GM19240 (cell line): ENCODE results near the gene CTU2.

ENCODE experiments used
- DNase-seq: peaks from one replicate; pipeline ENCODE4 v3.0.0; 2011; ENCODE audit warnings: low spot score; ENCODE audit not compliant: insufficient read length

The CTU2 gene

DNA sequence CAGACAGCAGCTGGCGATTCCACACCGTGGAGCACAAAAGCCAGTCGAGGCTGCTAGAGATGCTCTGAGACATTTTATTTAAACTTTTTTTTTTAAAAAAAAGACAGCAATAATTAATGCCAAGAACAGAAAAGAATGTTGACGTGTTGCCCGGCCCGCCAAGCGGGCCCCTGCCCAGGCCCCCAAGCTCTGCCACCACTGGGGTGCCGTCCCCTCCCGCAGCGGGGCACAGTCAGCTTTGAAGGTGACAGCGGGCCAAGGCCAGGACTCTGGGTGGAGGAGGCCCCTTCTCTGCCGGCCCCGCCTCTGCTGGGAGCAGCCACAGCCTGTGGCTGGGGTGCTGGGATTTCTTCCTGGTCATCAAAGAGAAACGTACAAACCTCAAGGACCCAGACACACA is 9.9 kb upstream of the CTU2 start:
- no peak for DNase-seq

DNA sequence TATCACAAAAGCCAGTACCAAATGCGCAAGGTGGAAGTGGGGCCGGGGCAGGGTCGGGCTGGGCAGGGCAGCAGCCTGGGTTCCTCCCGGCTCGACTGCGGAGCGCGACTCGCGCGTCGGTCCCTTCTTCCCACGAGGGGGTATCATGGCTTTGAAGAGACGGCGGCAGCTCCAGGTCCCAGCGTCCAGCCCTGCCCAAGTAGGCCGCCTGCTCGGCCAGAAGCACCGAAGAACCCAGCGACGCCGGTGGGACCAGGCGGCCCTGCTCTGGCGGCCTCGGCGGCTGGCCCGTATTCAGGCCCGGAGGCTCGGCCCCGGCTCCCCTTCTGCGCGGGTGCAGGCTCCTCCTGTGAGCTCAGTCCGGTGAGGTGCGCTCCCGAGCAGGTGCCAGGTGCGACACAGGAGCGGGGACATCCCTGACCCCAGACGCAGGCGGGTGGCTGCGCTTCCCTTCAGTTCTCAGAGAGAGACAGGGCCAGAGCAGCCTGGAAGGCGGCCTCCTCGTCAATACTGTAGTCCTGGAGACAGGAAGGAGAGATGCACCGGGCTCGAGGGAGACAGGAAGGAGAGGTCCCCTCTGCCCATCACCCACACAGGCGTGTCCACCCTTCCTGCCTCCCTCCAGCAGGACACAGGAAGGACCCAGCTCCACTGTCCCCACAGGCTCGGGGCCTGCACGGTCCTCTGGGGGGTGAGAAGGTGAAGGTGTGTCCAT is 9.0 kb upstream of the CTU2 start:
- no peak for DNase-seq

DNA sequence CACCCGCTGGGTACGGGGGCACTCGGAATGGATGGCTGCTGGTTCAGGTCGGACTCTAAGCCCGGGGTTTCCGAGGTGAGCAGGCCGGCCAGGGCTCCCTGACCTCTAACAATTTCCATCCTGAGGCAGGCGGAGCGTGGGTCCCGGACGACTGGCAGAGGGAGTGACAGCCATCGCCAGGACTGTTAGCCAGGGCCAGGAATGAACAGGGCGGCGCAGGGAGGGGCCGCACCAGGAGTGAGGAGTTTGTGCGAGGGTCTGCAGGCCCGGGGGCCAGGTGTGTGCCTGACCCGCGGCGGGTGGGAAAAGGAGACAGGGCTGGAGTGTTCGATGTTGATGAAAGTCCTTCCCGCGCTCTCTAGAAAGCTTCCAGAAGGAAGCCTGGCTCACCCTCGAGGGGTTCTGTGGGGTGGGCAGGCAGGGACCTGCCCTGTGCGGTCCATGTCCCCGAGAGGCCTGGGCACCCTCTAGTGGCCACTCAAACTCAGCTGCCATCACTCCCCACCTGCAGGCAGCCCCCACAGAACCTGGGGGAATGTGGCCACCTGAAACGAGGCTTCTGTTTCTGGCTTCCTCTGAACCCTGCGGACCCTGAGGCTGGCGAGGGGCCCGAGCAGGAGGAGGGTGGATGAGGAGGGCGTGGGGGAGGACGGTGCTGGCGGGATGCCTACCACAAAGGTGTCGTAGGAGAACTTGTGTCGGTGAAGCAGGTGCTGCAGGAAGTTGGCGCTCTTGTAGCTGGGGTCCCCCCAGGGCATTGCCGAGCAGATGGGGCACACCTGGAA is 8.3 kb upstream of the CTU2 start:
- no peak for DNase-seq

DNA sequence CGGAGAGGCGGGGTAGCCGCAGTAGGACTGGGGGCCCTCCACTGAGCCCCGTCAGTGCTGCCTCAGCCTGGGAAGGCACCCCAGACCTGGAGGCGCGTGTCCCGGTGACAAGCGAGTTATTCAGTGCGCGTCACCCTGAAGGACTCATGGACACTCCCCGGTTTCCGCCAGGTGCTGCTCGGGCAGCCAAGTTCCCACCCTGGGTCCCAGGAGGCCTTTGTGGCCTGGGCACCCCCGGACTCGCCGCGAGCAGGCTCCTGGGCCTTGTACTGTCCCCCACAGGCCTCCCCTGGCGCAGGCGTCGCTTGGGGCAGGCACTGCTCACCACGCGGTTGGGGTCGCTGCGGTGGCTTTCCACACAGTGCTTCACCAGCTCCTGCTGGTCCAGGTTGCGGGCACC is 7.7 kb upstream of the CTU2 start:
- DNase-seq: no peak

DNA sequence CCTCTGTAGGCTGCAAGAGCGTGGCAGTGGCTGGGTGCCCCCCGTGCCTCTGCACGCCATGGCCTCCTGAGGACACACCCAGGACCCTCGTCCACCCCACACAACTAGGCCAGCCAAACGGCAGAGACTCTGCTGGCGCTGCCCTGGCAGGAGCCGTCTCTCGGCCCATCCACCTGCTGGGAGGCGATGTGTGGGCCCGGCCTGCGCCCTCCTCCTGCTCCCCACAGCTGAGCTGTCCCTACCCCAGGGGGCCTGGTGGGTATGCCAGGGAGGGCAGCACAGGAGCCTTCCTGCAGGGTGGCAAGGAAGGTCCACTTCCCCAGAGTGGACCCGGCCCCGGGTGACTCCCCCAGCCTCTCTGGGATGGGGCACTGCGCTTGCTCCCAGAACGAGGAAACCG is 7.1 kb upstream of the CTU2 start:
- DNase-seq: no peak

DNA sequence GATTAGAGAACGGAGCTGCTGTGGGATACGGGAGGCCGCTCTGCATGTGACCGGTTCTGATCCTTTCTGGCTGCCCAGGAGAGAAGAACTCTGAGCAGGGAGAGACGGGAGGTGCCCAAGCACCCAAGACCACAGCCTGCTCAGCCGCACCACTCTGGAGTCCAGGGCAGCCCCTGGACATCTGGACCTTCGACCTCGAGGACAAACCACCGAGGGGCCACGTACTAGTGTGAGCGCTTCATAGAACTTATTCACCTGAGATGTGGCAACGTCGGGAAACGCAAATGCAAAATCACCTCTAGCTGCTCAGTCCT is 6.0 kb upstream of the CTU2 start:
- no peak for DNase-seq

DNA sequence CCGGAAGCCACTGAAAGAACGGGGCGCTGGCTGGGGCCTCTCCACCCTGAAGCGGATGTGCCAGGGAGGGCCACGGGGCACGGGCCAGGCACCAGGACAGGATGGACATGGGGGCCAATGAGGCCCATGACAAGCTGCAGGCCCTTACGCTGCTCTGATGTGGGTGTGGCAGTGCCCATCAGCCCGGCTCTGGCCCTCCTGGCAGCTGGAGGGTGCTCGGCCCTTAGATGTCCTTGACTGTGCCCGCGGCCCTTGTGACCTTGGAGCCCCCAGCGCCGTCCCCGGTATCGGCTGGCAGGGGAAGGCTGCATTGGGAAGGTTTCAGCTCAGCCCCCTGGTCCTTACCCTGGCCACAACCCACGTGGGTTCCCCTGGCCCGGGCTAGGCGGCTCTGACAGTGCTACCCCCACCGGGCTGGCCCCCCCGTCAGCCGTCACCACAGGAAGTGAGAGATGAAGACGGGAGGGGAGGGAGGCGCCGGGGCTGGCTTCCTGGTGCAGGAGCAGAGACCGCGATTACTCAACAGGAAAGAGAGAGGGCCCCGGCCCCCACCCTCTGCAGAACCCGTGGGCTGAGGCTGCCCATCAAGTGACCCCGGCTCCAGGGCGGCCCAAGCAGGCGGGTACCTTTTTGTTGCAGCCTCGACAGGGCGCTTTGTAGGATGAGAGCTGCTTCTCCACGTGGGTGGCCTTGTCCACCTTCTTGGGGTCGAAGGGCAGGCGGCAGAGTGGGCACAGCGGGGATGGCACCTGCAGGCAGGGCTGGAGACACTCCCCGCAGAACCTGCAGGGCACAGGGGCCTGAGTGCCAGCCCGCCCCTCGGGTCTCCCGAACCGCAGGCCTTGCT is 5.4 kb upstream of the CTU2 start:
- DNase-seq: peak; percentile 97

DNA sequence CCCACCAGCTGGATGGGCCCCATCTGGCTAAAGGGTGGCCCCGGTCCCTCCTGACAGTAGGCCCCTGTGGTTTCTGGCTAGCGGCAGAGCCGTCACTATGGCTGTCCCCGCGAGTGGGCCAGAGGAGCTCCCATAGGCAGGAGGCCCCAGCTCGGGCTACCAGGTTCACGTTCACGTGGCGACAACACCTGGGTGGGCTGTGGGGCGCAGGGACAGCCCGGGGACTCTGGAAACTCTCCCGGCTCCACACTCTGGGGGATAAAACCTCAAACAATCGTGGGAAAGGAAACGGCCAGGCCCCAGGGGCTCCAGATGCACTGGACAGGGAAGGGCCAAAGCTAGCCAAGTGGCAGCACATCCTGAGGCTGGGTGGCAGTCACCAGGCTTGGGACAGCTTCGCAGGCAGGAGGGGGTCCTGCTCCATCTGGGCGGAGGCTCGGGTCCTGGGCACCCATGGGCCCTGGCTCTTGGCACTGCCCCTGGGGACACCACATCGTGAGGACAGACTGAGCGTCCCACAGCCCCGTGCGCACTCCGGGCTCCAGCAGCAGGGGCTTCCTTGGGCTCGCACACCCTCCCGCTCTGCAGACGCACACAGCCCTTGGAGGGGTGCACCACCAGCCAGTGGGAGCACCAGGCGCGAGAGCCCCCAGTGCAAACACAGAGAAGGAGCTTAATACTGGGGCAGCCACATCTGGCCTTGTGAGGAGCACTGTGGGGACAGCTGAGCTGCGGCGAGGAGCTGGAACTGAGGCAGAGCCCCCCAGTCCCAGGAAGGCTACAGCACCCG is 4.5 kb upstream of the CTU2 start:
- DNase-seq: no peak

DNA sequence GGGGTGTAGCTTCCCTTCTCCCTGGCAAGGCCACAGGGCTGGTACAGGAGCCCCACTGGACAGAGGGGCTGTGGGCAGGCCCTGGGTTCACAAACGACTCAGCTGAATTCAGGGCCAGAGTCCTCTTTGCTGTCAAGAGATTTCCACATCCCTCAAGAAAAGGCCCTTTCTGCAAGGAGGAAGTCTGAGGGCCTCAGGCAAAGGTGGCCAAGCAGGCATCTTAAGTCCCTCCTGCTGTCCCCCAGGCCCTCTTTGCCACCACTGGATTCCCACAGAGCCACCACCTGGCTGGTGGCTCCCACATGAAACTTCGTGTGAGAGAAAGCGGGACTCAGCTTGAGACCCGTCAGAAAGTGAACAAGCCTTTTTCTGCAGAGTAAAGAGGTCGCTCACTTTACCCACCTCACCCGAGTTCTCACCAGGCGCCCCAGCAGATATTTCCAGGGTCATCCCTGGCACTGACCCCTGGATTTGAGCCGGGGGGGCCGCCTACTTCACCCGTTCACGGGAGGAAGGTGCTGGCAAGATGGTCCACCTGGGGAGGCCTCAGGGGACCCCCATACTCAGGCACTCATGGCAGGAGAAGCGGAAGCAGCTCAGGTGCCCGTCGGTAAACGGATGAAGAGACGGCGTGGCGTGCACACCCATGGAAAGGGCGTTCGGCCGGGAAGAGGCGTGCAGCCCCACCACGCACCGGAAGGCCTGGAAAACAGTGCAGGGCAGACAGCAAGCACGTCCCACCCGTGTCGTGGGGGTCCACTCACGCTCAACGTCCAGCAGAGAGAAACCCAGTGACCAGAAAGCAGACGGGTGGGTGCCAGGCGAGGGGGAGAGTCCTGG is 3.7 kb upstream of the CTU2 start:
- DNase-seq: no peak

DNA sequence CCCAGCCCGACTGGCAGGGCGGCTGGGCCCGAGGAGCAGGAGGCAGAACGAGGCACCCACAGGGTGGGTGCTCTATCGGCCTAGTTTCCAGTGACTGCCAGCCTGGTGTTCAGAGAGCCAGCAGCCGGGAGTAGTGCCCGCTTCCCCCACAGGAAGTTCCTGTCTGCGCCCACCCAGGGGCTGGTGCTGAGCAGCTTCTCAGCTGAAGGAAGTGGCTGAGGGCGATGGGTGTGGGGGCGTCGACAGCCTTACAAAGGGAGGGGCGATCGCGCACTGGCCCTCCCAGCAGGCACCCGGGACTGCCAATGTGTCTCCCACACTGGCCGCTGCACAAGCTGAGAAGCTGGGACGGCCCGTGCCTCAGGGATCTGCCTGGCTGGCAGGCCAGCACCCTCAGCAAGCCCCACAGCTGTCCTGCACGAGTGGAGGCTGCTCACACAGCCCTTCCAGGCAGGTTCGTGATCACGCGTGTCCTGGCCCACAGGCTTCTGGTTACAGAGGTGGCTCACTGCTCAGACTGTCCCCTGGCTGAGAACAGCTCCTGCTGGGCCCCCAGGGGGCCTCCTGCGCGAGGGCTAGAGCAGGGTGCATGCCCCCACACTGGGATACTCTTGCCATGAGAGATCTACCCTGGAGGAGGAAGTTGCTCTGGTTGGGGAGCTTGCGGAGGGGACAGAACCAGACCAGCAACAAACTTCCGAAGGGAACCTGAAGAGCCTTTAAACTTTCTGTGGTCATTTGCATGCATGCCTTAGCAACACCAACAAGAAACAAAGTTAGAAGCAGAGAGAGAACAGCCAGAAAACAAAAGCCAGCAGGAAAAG is 2.6 kb upstream of the CTU2 start:
- no peak for DNase-seq

DNA sequence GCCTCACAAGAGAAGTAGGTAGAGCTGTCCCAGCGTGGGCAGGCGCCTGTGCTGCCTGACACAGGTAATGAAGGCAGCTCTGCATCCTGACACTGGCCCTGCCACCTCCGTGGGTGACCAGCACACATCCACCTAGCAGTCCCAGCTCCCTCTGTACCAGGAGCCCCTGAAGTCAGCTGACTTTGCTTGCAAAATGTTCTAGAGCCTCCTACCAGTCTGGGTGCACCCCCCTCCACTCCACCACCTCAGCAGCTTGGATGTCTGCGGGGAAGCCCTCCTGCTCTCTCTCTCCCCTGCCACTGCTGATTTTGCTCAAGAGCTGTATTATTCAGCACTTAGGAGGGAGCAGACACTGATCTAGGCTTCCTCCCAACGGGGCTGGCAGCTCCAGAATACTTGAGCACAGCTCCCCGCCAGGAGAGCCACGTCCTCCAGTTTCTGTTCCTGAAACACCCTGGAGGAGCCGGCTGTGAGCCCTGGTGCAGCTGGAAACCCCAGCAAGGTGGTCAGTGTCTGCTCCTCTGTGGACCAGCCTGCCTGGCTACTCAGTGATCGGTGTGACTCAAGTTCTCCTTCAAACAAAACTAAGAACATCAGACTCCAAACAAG is 1.1 kb upstream of the CTU2 start:
- no peak for DNase-seq

DNA sequence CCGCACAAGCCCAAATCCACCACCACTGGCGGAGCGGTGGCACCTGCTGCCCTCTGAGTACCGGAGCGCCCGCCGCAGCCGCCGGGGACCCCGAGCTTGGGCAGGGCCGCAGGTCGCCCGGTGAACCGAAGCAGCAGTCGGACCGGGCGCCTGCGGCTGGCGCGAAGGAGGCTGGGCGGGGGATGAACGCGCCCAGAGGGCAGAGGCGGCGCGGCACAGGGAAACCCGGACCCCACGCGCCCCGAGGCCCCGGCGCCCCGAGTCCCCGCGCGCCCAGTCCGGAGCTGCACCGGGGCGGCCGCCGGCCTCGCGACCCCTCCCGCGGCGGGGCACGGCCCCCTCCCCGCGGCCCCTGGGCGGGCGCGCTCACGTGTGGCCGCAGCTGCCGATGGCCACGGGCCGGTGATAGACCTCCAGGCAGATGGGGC is 488 bp upstream of the CTU2 start:
- DNase-seq: no peak

DNA sequence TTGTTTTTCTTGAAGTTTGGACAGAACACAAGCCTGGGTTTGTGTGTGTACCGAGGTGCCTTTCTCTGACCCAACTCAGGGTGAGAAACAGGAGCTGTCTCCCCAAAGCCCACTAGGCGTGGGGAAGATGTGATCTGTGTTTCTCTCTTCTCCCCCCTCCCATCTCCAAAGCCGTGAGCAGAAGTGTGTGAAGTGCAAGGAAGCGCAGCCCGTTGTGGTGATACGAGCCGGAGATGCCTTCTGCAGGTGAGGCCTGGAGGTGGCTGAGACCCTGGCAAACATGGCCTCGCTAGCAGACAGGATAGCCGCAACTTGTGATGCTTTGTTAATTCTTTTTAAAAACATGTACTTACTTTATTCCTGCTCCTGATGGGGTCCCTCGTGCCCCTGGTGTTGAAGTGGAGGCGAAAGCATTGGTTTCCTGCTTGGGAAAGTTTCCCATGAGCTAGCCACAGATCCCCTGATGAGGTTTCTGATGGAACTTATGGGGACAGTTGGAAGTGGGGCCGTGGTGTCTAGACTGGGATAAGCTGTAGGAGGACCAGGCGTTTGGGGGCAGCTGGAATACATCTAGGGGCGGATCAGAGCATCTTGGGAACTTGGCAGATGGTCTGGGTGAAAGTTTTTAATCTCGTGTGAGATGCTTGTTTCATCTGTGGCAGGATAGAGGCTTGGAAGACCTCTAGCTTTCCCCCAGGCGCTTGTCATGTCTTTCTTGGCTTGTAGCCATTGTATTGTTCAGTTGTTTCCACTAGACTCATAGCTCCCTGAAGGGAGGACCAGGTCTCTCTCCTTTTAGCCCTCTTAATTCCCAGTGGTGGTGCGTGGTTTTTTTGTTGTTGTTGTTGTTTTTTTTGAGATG is 893 bp downstream of the CTU2 start:
- DNase-seq: no peak

DNA sequence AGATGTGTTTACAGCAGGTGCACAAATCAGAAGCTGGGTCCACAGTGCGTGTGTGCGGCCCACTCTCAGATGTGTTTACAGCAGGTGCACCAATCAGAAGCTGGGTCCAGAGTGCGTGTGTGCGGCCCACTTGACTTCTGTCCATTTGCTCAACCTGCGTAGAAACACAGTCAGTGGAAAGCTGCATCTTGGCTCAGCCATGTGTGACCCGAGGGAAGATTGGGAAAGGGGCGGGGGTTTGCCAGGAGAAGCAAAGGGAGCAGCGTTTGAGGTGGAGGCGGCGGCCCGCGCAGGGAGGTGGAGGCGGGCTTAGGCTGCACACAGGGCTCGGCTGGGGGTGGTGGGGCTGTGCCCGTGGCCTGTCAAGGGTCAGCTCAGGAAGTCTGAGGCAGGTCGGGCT is 4.3 kb downstream of the CTU2 start:
- no peak for DNase-seq

DNA sequence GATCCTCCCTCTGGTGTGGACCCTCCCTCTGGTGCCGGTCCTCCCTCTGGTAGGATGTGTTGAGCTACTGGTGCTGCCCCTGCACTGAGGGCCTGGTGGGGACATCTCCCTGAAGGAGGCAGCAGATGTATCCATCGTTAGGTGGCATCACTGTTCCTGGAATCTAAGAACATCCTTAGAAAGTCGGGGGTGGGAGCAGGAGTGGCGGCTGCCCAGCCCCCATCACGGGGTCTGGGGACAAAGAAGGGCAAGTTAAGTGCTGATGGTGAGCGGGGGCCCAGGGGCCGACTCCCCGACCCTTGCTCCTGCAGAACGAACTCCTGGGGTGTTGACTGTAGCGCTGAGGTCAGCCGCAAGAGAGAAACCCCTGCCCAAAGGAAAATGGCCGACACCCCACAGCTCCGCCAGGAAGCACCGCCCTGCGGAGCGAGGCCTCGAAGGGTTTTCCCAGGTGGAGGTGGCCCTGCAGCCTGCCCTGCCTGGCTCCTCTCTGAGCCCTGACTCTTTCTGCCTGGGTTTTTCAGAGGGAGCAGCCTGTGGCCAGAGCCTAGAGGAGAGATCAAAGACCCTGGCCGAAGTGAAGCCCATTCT is 5.5 kb downstream of the CTU2 start:
- no peak for DNase-seq

DNA sequence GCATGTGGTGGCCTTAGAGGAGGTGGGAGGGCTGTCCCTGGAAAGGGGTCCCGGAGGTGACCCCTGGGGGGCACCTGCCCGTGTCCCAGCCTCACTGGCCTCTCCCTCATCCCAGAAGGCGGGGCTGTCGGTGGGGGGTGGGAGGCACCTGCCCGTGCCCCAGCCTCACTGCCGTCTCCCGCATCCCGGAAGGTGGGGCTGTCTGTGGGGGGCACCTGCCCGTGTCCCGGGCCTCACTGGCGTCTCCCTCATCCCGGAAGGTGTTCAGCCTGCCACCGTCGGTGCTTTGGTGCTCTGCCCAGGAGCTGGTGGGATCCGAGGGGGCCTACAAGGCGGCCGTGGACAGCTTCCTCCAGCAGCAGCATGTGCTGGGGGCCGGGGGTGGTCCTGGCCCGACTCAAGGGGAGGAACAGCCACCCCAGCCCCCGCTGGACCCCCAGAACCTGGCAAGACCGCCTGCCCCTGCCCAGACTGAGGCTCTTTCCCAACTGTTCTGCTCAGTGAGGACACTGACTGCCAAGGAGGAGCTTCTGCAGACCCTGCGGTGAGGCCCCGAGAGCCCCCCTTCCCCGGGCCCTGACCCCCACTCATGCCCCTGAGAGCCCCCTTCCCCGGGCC is 6.2 kb downstream of the CTU2 start:
- no peak for DNase-seq

DNA sequence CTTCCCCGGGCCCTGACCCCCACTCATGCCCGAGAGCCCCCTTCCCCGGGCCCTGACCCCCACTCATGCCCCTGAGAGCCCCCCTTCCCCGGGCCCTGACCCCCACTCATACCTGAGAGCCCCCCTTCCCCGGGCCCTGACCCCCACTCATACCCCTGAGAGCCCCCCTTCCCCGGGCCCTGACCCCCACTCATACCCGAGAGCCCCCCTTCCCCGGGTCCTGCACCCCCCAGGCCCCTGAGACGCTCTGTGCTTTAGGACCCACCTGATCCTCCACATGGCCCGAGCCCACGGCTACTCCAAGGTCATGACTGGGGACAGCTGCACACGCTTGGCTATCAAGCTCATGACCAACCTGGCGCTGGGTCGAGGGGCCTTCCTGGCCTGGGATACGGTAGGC is 6.8 kb downstream of the CTU2 start:
- DNase-seq: no peak
